HG02610 (cell line): ENCODE measurements around the gene ZNF224.
"Not testable (repeated sequence)": the region's sequence is repeated elsewhere in the genome, so short reads cannot be mapped to it uniquely, and the experiment has no call there.

ENCODE experiments used
- ATAC-seq: cut with Tn5 transposase; IDR thresholded peaks from one replicate; pipeline ENCODE4 v1.9.1; 2021; ENCODE audit warnings: mild to moderate bottlenecking, moderate library complexity; ENCODE audit not compliant: unreplicated experiment

Gene ZNF224

GRCh38 chr19:44121162-44121561 lies 27.0 kb downstream of the ZNF224 start:
- not testable (repeated sequence) for ATAC-seq

- ATAC-seq, result no peak
Measured at GRCh38 chr19:44131955-44132354, 37.8 kb downstream of the ZNF224 start.

GRCh38 chr19:44141191-44142058 lies 47.3 kb downstream of the ZNF224 start, which contains the start of gene ZNF234:
ZNF234 (plus strand) TSS chr19:44141554; CDS start chr19:44144633, 3,079 bp downstream.
- peak; percentile 54 for ATAC-seq

GRCh38 chr19:44142059-44142433 lies 47.9 kb downstream of the ZNF224 start:
- no peak for ATAC-seq

GRCh38 chr19:44149776-44150175 lies 55.6 kb downstream of the ZNF224 start:
- no peak for ATAC-seq

- no peak for ATAC-seq
Measured at GRCh38 chr19:44151491-44151890, 57.3 kb downstream of the ZNF224 start.

- no peak for ATAC-seq
Measured at GRCh38 chr19:44156475-44156874, 62.3 kb downstream of the ZNF224 start.
